CD4-positive, alpha-beta T cell treated with Interleukin-6 at 100 ng/mL for 8 hours (primary cell): ENCODE data around the gene FHAD1.
"Not testable (repeated sequence)": the region's sequence is repeated elsewhere in the genome, so short reads cannot be mapped to it uniquely, and the experiment has no call there.

Experiments
- DNase-seq: peaks from one replicate; pipeline ENCODE4 v3.0.0-alpha.2; 2020; ENCODE audit warnings: mixed read lengths, low spot score

Gene FHAD1

DNA sequence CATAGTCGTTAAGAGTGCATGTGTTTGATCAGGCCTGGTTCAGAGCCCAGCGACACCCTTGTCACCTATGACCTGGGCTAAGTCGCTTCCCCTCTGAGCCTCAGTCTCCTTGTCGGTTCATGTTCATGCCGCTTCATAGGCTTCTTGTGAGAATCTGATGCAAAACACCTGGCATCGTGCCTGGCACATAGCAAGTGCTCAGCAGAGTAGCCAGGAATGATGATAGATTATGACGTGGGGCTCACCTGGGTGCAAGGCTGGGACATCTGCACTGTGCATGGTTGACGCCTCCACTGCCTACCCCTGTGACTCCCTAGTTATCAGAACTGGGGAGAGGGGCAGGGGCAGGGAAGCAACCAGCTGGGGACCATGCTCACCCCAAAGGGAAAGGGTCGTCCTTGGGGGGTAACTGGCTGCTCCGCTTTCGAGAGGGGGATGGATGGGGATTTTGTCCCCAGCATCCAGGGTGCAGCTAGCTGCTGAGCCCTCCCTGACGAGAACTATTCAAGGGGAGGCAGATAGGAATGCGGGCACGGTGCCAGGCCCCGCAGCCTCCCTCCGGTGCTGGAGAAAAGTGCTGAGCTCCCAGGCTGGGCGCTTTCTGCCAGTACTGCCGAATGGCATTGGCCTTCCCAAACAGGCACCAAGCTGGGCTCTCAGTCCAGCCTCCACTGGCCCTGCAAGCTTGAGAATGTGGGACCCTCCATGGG lies 171.9 kb downstream of the FHAD1 start:
- no peak for DNase-seq

DNA sequence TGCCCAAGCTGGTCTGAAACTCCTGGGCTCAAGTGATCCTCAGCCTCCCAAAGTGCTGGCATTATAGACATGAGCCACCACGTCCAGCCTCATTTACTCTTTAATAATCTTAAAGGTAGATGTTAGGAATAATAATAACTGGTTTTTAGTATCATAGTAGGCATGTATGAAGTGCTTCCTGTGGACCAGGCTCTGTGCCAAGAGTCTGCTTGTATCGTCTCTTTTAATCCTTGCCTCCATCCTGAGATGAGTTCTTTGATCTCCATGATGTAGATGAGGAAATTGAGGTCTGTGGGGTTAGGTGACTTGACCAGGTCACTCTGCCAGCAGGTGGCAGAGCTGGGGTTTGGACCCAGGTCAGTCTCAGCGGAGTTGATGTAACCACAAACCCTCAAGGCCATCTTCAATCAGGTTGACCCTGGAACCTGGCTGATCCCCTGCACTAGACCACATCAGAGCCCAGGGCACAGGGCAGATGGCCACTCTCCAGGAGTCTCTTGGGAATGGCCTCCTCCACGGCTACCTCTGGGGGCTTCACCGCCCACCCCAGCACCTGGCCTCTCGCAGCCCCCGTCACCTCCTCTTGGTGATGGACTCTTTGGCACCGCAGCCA lies 173.9 kb downstream of the FHAD1 start:
- no peak for DNase-seq

DNA sequence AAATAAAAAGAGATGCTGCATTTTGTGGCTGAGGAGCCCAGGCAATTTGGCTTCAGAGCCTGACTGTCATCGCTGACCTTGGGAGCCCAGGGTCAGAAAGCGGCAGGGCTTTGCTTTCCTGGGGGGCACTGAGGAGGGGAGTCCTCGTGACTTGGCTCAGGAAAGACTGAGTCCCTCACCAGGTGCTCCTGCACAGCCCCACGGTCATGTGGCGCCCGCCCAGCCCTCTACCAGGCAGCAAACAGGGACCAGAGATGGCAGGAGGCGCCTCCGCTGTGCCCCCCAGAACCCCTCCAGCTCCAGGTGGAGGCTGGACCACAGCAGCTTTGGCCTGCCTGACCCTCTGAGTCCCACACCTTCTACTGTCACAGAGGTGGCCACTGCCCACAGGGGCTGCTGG lies 175.8 kb downstream of the FHAD1 start:
- DNase-seq = no peak

DNA sequence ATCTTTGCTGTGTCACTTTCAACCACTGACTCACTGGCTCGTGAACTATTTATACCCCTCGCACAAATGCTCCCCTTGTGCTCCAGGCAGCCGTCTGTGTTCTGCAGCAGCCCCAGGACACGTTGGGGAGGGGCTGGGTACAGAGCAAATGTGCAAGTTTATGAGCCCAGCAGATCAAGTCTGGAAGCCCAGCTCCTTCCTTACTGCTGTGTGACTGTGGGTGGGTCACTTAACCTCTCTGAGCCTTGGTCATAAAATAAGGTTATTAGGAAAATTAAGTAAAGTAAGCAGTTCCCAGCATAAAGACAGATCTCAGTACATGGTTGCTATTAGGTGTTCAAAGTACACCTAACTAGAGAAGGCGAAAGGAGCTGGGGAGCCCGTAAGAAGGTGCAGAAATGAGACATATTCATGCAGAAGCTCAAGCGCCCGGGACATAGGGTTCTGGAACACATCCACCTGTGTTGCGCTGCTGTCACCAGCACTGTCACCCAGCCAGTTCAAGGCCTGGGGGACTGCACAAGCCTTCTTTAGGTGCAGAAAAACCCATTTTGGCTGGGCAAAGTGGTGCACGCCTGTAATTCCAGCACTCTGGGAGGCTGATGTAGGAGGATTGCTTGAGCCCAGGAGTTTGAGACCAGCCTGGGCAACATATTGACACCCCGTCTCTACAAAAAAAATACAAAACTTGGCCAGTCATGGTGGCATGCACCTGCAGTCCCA lies 176.5 kb downstream of the FHAD1 start:
- no peak for DNase-seq

DNA sequence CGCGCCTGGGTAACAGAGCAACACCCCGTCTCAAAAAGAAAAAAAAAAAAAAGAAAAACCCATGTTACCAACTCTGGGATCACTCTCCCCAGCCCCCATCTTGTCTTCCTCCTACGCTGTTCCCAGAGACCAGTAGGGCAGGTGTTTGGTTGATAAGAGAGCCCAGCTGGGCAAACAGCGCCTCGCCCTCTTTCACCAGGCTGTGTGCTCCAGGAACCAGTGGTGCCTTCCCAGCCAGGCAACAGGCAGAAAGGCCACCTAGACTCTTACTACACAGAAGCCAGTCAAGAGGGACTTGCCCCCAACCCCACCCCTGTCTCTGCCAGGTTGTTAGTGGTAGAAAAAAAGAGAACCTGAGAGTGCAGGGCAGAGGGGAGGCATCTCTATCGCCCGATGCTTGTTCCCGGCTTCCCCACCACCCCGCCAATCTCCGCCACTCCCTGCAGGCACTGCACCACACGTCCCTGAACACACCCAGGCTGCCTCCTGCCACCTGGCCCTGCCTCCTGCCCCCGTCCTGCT lies 177.2 kb downstream of the FHAD1 start:
- no peak for DNase-seq

DNA sequence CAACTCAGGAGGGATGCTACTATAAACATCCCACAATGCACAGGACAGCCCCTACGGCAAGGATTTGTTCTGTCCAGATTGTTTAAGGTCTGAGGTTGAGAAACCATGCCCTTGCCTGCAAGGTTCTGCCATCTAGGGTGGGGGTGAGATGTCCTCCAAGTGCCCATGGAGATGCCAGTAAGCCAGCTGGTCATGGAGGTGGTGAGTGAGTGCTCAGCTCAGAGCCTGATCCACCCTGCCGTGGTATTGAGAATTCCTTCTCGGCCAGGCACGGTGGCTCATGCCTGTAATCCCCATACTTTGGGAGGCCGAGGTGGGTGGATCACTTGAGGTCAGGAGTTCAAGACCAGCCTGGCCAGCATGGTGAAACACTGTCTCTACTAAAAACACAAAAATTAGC lies 178.0 kb downstream of the FHAD1 start:
- no peak for DNase-seq

DNA sequence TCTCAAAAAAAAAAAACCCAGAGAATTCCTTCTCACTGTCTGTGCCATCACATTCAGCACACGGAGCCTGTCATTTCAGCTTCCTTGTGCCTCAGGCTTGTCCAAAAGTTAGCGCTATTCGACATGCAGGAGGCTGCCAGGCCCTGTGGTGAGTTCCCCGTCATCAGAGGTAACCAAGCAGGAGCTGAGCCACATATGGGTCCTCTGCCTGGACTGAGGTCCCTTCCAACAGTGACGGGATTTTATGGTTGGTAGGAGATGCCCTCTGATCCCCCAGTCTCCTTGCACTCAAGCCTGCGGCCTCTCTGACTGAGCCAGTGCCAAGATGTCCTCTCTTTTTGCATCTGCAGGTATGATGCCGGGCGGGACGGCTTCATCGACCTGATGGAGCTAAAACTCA lies 178.5 kb downstream of the FHAD1 start:
- DNase-seq = no peak

DNA sequence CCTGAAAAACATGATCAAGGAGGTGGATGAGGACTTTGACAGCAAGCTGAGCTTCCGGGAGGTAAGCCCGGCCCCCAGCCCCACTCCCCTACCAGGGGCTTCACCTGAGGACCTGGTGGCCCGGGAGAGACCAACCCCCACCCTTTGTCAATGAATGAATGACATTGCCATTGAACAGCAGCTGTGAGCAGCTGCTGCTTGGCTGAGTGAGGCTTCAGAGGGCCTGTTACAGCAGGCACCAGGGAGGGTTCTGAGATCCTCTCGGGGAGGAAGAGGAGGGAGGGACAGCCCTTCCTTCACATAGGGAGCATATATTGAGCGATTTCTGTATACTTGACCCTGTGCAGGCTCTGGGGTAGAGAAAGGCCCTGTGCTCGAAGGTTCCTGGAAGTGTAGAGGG lies 178.9 kb downstream of the FHAD1 start:
- no peak for DNase-seq

DNA sequence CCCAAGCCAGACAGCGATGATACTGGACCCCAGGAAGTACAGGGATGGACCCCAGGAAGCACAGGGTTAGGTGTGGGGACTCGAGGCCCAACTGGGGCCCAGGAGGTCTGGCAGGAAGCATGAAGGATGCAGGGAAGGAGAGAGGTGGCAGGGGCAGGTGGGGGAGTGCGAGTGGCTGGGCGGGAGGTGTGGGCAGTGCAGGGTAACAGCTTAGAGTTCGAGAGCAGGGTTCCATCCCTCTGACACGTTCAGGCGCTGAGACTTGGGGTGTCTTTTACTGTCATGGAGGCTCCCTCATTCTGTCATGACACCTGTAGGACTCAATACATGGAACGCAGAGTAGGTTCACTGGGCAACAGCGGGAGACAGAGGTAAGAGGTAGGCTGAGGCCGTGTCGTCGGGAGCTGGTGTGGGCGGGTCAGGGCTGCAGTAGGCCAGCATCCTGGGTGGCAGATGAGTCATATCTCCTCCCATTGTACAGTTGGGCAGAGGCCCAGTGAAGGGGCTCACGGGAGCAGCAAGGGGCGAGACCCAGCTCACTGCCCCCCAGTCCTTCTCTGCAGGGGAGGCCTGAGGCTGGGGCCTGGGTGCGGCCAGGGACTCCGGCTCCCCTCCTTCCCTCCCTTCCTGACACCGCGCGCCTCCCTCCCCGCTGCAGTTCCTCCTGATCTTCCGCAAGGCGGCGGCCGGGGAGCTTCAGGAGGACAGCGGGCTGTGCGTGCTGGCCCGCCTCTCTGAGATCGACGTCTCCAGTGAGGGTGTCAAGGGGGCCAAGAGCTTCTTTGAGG lies 179.7 kb downstream of the FHAD1 start:
- DNase-seq = no peak

DNA sequence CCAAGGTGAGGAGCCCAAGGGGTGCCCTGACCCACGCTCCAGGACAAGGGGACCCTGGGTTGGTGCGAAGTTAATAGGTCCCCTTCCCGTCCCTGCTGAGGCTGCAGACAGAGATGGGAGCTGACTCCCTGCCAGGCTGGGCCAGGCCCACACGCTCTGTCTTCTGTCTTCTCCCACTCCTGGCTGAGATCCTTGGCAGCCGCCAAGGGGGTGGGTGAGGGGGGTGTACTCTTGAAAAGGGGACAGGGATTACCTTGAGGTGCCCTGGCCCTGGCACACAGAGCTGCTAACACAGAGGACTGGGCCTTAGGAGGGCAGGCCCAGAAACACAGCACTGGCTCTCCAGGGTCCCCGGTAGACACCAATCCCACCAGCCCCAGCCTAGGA lies 180.2 kb downstream of the FHAD1 start:
- no peak for DNase-seq

DNA sequence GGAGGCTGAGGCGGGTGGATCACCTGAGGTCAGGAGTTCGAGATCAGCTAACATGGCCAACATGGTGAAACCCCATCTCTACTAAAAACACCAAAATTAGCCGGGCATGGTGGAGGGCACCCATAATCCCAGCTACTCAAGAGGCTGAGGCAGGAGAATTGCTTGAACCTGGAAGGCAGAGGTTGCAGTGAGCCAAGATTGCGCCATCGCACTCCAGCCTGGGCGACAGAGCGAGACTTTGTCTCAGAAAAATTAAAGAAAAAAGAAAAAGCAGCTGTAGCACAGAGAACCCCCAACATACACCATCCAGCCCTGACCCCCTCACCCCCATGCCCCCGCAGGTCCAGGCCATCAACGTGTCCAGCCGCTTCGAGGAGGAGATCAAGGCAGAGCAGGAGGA lies 181.2 kb downstream of the FHAD1 start:
- not testable (repeated sequence) for DNase-seq

DNA sequence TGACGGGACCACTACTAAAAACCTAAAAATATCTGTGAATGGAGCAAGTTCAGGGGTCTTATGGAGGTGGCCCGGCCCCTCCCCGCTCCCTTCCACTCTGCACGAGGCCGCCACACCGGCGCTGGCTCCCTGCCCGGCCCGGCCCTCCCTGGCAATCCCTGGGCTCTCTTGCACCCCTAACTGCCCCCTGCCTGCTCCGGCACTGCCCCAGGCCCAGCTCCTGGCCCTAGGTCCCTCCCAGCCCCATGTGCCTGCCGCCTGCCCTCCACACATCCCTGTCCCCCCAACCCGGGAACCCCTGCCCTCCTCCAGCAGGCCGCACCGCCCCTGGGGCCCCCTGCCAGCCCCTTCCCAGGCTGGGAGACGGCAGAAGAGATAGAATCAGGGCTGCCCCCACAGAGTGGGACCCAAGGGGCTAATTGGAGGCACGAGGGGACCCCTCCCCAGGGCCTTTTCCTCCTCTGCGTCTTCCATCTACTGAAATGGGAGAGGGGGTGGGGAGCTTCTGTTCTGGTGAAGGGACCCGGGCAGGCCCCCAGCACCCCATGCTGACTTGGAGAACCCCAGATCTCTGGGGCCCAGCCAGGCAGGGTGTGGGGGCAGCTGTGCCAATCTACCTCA lies 181.9 kb downstream of the FHAD1 start:
- no peak for DNase-seq

DNA sequence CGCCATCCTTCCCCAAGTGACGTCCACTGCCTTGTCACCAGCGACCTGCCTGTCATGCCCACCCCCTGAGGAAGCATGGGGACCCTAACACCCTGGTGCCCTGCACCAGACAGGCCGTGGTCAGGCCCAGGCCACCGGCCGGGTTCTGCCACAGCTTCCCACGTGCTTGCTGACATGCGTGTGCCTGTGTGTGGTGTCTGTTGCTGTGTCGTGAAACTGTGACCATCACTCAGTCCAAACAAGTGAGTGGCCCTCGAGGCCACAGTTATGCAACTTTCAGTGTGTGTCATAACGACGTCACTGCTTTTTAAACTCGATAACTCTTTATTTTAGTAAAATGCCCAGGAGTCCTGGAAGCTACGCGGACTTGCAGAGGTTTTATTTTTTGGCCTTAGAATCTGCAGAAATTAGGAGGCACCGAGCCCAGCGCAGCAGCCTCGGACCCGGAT lies 182.7 kb downstream of the FHAD1 start:
- DNase-seq = no peak

DNA sequence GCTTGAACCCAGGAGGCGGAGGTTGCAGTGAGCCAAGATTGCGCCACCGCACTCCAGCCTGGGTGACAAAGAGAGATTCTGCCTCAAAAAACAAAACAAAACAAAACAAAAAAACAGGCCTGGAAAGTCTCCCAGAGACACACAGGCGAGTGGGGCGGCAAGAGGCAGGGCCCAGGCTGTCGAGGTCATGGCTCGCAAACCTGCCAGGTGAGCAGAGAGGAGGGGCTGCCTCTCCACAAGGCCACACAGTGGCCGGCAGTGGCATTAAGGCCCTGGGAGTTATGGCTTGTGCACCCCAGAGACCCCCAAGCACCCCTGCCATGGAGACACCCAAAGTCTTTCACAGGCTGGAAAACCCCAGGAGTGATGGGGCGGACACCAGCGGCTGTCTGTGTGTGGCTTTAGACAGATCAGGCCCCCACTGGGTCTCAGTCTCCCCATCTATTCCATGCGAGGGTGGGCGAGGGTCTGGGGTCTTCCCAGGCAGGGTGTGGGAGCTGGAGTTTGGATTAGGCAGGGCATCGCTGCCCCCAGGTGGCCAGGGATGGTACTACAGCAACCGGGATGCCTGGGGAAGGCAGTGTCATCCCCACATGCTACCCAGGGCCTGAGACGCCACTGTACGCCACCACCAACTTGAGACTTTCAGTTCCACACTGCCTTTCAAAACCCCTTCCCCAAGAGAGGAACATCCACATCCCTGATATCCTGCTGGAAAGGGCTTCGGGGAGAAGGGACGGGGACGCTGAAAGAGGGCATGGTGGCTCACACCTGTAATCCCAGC lies 184.0 kb downstream of the FHAD1 start:
- DNase-seq = peak; percentile 68

DNA sequence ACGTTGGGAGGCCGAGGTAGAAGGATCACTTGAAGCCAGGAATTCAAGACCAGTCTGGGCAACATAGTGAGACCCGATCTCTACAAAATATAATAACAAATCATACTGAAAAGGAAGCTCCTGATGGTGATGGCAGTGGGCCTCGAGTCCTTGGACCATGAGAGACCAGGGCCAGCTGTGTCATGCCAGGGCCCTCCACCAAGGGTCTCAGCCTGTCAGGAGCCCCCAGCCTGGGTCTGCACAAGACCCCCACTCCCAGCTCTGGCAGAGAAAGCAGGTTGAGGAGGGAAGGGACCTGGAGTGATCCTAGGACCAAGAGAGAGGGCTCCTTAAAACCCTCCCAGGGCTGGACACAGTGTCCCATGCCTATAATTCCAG lies 184.5 kb downstream of the FHAD1 start:
- DNase-seq = no peak

DNA sequence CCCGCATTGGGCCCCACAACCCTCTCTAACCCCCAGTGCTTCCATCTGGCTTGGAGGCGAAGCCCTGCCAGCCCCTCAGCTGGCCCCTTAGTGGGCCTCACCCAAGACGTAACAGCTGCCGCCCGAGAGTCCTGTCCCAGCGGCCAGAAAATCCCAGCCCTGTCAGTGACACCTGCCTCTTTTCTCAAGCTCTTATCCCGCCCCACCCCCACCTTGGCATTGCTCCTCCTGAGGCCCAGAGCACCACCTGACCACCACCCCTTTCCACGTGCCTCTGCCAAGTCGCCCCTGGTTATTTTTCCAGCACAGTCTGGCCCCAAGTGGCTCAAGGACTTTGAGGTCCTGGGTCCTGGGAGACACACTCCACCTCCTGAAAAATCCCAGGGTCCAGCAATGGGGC lies 185.3 kb downstream of the FHAD1 start:
- no peak for DNase-seq

DNA sequence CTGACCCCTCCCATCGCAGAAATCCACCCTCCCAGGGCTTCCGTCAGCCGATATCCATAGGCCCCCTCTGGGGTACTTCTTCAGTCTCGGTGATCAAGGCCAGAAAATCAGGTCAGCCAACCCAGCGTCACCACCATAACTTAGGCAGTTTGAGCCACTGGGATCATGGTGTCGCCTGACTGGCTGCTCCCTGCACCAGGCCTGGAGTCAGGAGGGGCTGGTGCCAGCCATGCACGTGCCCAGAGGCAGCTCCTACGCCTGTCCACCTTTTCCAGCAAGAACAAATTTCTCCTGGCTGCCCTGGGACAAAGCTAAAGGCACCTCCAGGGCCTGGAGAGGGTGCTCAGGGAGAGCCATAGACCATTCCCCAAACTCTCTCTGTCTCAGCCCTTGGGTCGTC lies 186.4 kb downstream of the FHAD1 start:
- no peak for DNase-seq

DNA sequence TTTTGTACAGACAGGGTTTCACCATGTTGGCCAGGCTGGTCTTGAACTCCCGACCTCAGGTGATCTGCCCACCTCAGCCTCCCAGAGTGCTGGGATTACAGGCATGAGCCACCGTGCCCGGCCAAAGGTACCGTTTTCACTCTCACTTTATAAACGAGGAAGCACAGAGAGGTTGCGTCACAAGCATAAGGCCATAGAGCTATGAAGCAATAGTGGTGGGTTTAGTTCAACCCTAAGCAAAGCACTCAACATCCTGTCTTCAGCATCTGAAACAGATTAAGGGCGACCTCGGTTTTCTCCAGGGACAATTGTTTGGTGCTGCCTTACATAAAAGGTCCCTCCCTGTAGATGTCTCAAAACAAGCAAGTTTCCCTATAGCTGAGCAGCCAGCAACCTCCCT lies 187.7 kb downstream of the FHAD1 start:
- DNase-seq = not testable (repeated sequence)

DNA sequence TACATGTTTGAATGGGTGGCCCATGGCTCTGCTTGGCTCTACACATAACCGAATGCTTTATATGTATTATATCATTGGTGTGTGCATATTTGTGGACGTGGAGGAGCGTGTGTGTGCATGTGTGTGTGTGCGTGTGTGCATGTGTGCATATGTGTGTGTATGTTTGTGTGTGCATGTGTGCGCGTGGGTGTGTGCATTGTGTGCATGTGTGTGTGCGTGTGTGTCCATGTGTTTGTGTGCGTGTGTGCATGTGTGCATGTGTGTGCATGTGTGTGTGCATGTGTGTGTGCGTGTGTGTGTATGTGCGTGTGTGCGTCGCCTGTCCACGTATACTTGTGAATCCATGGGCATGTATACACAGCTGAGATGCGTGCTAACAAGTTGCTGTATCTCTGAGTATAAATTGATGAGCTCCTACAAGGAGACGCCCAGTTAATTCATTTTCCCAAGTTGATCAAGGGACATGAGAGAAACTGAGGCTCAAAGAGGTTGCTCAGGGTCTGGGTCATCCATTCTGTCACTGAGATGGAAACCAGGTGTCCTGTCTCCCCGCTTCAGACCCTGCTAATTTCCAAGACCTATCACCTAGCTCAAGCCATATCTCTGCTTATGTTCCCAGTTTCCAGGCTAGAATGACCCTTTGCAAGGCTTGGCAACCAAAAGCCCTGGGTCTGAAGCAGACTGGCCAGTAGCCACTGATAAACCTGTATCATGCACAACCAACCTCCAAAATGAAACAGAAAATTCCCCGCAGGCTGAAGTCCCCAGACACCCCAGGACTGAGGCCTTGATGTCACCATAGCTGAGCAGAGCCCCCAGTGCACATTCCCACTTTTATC lies 188.4 kb downstream of the FHAD1 start:
- DNase-seq = no peak

DNA sequence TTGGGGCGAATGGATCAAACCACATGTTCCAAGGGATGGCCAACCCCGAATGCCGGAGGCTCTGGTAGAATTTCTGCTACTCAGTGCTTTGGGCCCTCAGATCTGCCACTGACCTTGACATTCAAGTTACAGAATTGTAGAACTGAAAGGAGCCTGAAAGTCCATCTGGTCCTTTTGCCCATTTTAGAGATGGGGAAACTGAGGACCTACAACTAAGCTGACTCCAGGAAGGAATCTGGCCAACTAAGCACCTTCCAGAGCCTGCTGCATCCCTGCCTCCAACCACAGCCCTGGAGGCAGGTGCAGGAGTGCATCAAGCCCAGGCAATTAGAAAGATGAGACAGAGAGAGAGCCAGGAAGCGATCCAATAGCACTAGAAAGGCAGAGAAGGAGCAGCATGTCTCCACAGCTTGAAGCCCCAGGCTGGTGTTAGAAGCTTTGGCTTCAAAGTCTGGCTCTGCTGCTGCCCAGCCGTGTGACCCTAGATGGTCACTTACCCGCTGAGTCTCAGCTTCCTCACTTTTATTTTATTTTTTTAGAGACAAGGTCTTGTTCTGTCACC lies 189.9 kb downstream of the FHAD1 start:
- DNase-seq = no peak
